ENCODE data around the gene VPS13D. TPM values are rescaled to one million over a fixed set of nuclear protein-coding genes. Genes with fewer than 3 reads are reported as not detected.

Gene VPS13D
- total RNA-seq, 1 experiment from 2014 or later = 33.1 TPM

GRCh38 chr1:12554521-12555305 is 324.9 kb downstream of the VPS13D start:
- BruUV-seq (replicated peaks) = no TSS peak
- no peak for ATAC-seq
- H3K27me3 ChIP-seq (ENCODE audit: control insufficient read depth, insufficient read depth, low read length) = no peaks in the 10 kb centered on the region

More at GRCh38 chr1:12554521-12555305, 324.9 kb downstream of the VPS13D start:
- peaks cover 35% of the 10 kb centered on the region for H3K4me1 ChIP-seq (ENCODE audit: control insufficient read depth, insufficient read depth, low read length)
- peak overlapping the region; percentile 91 for H3K27ac ChIP-seq (ENCODE audit: low read length)
- intact Hi-C loops (cut with micrococcal nuclease; ENCODE audit: unreplicated experiment) (no loop called here), in situ Hi-C loops (cut with HindIII; ENCODE audit: low pct_unique_long_range_greater_than_20kb, low sequenced_read_pairs) (no loop called here)
- DNase-seq (ENCODE audit: low read depth, low spot score) = no peak
- TF ChIP-seq CTCF (IDR thresholded peaks at IDR 0.05) = no peak
- TF ChIP-seq POLR2AphosphoS5 (IDR thresholded peaks at IDR 0.05; ENCODE audit: low read depth, low read length) = no peak
- no peak for TF ChIP-seq REST (IDR thresholded peaks at IDR 0.05; ENCODE audit: insufficient read depth in 1 of 2, low read depth in 2 of 2, low read length in 1 of 2)
- no peaks in the 10 kb centered on the region for H3K36me3 ChIP-seq (ENCODE audit: control insufficient read depth, insufficient read depth, low read length)
- POLR2A ChIA-PET = no interaction called here
- CTCF ChIA-PET = no interaction called here
- no peaks in the 10 kb centered on the region for H3K9me3 ChIP-seq (ENCODE audit: control insufficient read depth, insufficient read depth, low read depth, low read length)
- no peak overlapping the region for H3K4me3 ChIP-seq (ENCODE audit: low read depth in 2 of 2, low read length in 2 of 2)

Measured in Panc1 (cell line).